Activated CD4-positive, alpha-beta T cell treated with anti-CD3 and anti-CD28 coated beads, Interleukin-2, amount 50 U/mL, for 24 hours (primary cell): ENCODE results near the gene EFEMP1.

Source experiments
- DNase-seq, 2 donors: peaks; one replicate each; pipeline ENCODE4 v3.0.0-alpha.2; 2020; ENCODE audit warnings: low read depth in 1 of 2, low spot score in 1 of 2

Gene EFEMP1

DNA sequence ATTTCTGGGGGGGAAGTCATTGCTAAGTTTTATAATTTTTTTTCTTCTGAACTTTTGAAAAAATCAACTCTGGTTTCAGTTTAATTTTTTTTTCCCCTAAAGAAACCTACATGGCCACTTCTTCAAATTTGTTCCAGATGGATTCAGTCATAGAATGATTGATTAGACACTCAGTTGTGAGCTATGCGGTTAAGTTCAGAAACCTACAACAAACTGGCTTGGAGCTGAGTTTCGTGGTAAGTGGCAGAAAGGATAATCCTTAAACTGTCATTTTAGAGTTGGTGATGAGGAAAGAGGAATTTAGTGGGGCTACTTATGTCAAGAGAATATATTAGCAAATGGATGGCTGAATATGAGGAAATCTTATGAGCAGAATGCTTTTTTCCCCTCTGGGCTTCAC, 23.7 kb downstream of the EFEMP1 start:
- DNase-seq = no peak

DNA sequence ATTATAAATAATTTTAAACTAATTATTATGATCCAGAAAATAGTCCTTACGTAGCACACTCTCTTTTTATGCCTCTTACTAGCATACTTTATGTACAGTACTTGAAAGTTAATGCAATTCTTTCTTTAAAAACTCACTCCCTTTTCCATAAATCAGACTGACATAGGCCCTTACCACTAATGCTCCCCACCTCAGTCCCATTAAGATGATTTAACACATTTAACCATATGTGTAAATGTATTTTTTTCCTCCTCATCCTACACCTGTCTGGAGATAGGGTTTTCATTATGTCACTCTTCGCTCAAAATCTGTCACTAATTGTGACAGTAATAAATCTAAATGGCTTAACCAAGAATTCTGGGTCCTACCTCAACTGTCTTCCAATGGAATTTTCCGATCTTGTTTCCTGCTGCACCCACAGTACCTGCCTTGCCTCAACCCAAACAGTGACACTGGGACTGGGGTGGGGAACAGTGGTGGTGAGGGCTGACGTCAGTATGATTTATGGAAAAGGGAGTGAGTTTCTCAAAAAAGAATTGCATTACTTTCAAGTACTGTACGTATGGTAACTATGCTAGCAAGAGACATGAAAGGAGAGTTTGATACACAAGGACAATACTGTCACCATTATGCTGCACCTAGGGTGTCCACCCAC, 25.1 kb downstream of the EFEMP1 start:
- DNase-seq = no peak

DNA sequence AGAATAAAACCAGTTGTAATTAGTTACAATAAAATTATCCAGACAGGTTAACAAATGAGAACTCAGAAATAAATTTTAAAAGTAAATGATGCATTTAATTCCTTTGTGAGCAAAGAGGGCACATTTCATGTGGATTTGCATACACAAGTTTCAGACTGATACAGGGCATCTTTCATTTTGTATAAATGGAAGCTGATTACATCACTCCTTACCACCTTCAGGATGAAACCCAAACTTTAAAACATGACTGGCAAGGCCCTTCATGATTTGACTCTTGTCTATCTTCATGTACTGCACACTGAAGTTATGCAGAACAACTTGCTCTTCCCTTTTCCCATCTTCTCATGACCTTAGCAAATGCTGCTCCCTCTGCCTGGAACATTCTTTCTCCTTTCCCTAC, 26.9 kb downstream of the EFEMP1 start:
- no peak for DNase-seq

DNA sequence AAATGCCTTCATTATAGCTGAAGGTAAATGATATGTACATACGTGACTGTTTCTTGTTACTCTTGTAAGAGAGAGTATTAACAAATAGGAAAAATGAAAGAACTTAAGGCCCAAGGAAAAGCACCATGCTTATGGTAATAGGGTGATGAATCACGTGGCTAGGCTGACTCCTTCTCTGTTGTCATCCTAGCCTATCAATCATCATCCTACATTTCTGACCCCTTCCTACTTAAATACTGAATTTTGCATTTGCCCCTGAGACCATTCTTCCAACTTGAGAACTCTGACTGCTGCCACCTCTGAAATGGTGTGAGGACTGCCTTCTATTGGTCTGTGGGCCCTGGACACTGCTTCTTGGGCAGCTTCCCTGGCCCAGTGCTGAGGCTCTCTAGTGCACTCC, 28.9 kb downstream of the EFEMP1 start:
- DNase-seq = no peak

DNA sequence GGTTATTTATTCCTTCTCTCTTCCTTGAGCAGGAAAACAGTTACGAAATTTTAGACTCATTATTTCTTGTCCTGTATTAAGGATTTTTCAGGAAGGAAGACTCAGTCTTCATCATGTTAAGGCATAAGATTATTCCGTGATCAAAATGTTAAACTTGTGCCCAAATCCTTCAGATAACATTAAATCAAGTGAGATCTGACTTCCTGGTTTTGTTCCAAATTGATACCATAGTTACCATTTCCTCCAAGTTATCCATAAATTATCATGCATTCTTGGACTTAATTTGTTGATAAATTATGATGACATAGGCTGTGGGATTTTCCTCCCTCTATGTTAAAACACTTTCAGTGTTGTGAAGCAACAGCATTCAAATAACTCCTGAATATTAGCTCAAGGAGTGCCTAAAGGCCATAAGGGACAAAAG, 31.9 kb downstream of the EFEMP1 start:
- no peak for DNase-seq

DNA sequence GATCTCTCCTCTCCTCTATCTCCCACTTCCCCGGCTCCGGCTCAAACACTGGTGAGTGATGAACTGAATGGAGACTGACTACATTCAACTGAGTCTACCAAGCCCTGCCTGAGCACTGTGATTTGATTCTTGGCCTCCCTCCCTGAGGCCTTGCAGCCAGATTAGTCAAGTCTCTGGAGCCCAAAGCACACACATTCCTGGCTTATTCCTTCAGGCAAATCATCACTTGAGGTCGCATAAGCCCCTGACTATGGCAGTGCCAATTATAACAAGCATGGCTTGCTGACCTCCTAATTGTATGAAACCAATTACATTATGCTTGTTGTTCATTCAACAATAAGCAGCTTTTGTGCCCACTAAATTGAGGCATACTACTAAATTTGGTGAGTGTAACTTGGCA, 34.6 kb downstream of the EFEMP1 start:
- no peak for DNase-seq

GRCh38 chr2:55887901-55888624, 35.5 kb downstream of the EFEMP1 start:
- no peak for DNase-seq

DNA sequence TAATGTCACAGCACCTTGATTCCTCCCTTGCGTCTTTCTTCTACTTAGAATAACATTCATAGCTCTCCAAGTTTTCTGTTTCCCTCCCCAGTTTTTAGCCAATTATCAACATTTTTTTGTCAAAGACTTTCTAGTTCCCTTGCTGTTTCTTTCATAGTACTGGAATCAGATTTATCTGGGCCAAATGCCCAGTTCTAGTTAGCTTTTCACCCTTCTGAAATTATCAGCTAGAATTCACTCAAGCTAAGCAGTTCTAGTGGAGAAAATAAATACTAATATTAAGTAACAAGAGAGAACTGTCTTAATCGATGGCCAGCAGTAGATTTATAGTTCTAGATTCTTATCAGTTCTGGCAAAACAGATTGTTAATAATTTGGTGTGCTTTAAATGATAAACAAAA, 36.2 kb downstream of the EFEMP1 start:
- DNase-seq = no peak

GRCh38 chr2:55885944-55886281, 37.7 kb downstream of the EFEMP1 start:
- DNase-seq = no peak

DNA sequence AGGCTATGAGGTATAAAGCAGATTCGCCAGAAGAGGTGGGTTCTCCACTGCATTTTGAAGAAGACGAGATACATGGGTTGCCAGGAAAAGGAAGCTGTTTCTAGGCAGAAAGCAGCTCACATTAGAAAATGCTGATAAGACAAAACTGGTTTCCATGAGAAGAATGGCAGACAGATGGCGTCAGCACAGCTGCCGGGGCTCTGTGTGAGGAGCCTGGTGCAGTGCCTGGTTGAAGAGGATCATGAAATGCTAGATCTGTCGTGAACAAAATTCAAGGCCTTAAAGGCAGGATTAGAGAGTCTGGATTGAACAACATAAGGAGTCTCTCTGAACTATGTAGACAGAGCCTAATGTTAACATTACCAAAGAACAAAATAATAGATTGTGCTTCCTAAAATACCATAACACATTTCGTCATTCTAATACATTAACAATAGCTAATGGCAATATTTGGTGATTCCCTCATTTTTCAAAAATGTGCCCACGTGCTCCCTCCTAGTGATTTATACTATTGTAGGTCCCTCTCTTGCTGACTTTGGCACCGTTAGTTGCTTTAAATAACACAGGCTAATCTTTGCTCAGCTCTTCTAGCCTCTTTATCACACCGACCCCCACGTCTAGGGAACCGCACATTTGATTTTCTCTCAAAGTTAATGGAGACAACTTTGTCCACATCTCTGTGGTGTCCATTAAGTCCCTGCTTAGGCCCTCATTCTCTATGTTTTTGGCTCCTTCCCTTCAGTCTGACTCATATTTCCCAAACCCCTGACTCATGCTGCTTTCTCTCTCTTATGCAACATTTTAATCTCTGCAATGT, 38.2 kb downstream of the EFEMP1 start:
- no peak for DNase-seq

GRCh38 chr2:55883829-55884228, 39.8 kb downstream of the EFEMP1 start:
- DNase-seq = no peak

- no peak for DNase-seq
Observed at GRCh38 chr2:55883357-55883756, 40.2 kb downstream of the EFEMP1 start.

GRCh38 chr2:55882954-55883353, 40.6 kb downstream of the EFEMP1 start:
- DNase-seq = no peak

DNA sequence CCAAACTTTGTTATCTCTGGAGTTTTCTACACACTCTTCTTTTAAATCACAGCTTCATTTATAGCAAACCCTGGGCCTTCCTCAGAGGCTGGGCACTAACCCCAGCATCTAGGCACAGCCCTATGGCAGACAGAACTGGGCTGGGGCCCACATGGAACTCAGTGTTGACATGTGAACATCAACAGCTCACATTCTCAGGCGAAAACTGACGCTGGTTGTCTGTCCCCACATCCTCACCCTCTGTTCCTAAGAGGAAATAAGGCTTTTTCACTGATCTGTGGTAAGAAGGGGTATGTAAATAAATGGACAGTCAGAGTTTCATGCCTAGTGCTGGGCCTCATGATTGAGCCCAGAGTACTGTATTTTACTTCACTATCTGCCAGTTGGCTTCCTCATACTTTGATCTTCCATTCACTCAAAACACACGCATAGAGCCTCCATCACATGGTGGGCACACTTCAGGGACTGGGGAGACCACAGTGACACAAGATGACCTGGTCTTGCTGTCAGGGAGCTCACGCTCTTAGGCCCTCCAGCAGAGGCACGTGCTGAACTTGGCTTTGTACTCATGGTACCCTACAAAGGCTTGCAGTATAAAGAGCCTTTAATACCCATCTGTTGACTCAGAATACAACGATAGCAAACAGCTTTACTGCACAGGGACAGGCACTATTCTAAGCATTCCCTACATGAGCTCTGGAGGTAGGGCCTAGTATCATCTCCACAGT, 43.0 kb downstream of the EFEMP1 start:
- DNase-seq = no peak

GRCh38 chr2:55879976-55880375, 43.6 kb downstream of the EFEMP1 start:
- no peak for DNase-seq

GRCh38 chr2:55877087-55877436, 46.5 kb downstream of the EFEMP1 start:
- no peak for DNase-seq

DNA sequence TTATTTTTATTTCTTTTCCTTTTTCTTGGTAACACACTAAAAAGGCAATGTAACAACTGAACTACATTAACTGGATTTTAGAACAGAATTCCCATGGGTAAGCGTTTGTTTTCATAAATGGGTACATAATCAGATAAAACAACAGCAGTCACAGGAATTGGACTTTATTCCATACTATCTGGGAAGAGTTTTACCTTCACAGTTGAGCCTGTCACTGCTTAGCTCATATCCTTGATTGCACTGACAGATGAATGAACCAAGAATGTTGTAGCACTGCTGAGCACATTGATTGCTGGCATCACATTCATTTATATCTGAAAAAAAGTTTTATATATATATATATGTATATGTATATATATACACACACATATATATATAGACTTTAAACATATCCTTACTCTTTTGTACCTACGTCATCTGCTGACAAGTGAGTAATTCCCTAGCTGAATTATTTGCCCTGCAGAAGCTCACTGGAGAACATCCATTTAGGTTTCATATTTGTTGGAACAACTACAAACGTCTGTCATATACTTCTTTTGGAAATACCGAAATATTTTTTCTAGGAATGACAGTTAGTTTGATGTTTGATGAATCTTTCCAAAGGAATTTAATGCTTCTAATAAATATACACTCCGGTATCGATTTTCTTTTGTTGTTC, 47.0 kb downstream of the EFEMP1 start:
- no peak for DNase-seq

DNA sequence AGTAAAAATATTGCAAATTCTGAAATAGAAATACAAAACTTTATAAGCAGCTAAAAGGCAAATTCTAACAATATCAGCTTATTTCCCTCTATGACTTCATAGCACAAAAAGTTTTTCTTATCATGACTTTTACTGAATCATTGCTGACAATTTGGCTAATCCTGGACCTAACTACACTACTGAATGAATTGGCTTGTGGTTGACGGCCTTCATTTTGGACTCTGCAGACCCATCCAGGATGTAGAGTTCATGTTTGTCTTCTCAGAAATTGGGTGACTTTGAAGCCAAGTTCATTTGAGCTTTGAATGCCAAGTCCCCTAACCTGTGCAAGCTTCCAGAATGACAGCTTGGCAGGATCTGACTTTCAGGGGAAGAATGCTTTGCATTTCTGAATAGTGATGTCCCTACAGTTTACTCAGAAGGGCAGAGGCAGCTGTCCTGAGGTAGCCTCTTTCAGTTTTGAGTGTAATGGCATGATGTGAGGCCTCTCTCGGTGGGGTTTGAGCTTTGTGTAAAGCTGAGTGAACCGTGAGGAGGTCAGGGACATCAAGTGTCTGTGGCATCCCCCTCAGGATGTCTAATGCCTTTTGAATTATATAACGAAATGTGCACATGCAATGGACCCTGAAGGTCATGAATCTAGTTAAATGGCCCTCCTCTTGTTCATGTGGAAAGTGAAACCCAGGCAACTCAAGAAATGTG, 48.0 kb downstream of the EFEMP1 start:
- no peak for DNase-seq

DNA sequence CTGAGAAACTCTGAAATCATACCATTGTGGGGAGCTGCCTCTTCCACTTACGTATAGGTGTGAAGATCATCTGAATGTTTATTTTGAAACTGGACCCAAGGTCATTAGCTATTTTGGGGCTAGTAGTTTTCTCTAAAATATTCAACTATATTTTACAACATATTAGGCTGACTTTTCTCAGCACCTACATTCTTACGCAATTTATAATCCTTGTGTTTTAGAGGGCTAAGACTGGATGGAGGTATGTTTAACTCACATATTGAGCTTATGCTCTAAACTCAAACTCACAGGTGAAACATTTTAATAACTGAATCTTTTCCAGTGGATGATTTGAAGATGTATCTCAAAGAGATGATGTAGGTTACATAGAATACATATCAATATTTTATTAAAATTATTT, 49.2 kb downstream of the EFEMP1 start:
- DNase-seq = no peak

- no peak for DNase-seq
Observed at GRCh38 chr2:55871637-55872036, 51.9 kb downstream of the EFEMP1 start.
